Esophagus mucosa (tissue), 1 donor: Measurements from ENCODE around the gene TENT4A. TPM values are rescaled to one million over a fixed set of nuclear protein-coding genes. Genes with fewer than 3 reads are reported as not detected.

Experiments
- ATAC-seq: fragments of 200-7000 bp; cut with Tn5 transposase; one replicate; pipeline ENCODE4 v1.9.1; 2020
- total RNA-seq: library from RNA; stranded (reverse); gene quantifications from one replicate; pipeline ENCODE4 v1.2.4, GENCODE V29; 2023
- donor health status: DM: yes; HTN: yes; CAD: no.

TENT4A gene
- total RNA-seq, 1 donor from 2014 or later: 13.0 TPM

DNA sequence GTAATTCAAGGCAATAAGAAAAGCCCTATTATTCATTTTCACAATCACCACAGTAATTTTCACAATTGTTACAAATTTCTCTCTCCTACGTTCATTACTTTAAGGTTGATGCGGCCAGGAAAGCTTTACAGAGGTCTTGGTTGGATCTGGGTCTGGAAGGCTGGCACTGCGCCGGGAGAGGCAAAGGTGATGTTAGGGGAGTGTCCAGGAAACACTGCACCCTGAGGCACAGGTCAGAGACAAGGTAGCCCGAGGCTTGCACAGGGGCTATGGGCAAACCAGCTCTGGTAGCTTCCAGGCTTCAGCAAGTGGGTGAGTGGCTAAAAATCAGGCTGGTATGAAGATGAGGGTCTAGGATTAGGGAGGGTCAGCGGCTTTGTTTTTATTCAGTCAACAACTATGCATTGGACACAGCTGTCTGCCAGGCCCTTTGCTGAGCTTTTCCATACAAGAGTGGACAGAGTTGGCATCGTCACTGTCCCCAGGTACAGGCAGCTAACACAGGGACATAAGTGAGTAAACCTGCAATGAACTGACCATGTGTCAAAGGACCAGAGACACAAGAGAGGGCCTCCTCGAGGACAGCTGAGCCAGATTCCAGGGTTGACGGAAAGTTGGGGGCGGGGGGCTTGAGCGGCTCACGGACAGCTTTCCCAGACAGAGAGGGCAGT lies 12.4 kb upstream of the TENT4A start:
- no peak for ATAC-seq

DNA sequence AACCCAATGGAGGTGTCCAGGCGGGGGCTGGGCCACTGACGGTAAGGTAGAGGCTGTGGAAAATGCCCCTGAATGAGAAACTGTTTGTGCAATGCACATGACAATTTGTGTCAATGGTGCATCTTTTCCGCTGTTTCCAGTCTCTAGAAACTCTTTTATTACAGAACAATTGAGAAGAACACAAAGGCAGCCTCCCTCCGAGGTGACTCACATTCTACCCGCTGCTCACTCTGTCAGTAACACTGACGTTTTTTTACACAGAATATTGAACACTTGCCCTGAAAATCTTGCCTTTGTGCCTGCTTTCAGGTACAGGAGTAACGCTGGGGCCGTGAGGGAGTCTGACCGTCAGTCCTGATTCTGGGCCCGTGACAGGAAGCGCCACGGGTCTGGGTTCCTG lies 11.7 kb upstream of the TENT4A start:
- no peak for ATAC-seq

- ATAC-seq: no peak
Measured at GRCh38 chr5:6702633-6703032, 10.6 kb upstream of the TENT4A start.

GRCh38 chr5:6703806-6704205 lies 9.4 kb upstream of the TENT4A start:
- no peak for ATAC-seq

DNA sequence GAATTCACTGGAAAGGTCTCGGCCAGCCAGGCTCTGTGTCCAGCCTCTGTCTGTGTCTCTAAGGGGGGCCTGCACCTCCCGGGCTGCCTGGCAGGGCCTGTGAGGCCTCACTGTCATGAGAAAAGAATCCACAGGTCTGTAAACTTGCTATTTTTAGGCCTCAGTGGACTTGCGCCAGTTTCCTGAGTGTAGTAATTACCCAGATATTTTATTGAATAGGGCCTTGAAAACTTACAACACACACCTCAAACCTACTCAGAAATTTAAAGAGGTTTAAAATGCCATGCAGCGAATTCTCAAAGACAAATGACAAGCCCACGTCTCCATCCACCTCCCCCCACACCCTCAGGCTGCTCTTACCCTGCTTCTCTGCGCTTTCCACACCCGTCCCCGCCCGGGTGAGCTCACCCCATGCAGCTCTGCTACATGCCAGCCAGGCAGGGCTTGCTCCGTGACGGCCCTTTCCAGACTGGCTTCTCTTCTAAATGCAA lies 8.8 kb upstream of the TENT4A start:
- ATAC-seq: peak; percentile 94

DNA sequence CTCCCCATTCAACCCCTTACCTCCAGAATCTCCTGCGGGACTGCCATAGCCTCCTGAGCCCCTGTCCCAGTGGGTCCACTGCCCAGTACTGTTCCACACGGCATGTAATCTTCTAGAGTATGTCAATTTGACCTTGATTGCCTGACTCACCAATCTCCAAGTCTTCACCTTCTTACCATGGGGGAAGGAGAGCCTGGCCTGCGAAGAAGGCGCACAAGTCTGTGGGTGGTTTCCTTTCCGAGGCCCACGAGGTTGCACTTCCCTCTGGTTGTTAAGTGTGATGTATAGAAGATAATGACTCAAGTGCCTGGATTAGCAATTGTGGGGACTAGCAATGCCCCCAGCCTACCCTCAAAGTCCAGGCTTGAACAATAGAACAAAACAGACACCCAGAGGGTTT lies 8.1 kb upstream of the TENT4A start:
- ATAC-seq: no peak

GRCh38 chr5:6705959-6706358 lies 7.3 kb upstream of the TENT4A start:
- ATAC-seq: no peak

DNA sequence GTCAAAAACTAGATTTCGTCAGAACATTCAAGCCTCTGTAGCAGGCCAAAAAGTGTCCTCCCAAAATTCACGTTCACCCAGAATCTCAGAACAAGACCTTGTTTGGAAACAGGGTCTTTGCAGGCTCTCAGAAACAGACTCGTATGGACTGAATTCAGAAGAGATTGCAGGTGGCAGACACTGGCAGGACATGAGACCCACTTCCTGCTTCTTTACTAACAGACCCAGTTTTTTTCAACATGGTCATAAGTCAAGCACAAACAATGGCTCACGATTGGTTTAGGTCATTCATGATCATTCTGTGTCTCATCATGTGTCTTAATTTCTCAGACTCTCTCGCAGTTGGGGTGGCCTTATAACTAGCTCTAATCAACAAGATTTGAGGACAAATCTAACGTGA lies 5.4 kb upstream of the TENT4A start:
- ATAC-seq: no peak

GRCh38 chr5:6708814-6709213 lies 4.4 kb upstream of the TENT4A start:
- no peak for ATAC-seq

DNA sequence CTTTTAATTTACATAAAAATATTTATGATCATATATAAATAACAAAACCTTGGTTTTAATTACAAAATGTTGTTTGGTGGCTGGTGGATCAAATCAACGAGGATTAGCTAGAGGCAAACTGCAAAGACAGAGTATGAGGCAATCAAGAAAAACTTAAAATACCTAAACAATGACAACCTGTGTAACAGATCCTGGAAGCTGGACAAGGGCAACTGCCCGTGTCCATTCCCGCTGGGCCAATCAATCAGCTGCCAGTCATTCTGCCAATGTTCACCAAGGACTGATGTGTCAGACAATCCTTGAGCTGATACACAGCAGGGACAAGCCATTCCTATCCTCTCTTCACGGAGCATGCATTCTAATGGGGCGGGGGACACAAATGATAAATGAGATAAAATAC lies 3.2 kb upstream of the TENT4A start:
- no peak for ATAC-seq

DNA sequence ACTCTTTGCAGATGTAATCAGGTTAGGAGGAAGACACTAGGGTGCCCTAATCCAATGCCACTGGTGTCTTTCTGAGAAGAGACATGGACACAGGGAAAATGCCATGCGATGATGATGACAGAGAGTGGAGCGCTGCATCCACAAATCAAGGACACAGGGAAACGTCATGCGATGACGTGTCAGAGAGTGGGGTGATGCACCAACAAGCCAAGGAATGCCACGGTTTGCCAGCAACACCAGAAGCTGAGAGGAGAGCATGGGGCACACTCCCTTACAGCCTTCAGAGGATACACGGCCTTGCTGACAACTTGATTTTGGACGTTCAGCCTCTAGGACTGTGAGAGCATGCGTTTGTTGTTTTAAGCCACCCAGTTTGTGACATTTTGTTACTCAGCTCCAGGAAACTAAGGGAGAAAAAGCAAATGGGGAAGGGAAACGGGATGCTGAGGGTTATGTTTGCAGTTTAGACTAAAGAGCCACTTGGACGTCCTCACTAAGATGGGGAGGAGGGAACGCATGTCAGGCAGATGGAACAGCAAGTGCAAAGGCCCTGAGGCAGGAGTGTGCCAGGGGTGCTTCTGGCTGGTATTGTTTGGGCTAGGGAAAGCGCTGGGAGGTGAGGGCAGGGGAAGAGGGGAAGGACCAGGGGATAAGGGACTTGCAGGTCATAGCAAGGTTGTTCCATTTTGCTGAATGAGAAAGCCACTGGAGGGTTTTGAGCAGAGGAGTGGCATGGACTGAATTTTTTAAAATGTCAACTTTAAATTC lies 2.5 kb upstream of the TENT4A start:
- no peak for ATAC-seq

DNA sequence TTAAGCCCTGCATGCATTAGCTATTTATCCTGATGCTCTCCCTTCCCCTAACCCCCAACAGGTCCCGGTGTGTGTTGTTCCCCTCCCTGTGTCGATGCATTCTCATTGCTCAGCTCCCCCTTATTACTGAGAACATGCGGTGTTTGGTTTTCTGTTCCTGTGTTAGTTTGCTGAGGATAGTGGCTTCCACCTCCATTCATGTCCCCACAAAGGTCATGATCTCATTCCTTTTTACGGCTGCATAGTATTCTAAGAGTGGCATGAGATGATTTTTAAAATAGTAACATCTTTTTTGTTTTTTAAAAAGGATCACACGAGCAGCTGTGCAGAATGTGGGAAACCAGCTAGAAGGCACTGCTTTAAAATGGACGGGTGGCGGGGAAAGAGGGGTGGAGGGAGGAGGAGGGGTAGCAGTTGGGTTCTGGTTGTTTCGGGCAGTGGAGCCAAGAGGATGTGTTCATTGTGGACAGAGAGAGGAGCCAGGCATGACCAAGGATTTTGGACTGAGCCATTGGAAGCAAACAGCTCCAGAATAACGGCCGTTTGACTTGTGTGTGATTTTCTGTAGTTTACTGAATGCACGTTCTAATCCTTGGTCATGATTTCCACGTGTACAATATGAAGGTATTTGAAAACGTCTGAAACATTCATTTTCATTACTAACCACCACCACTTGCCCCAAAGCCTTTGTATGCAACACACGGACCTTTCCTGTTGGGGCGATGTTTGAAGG lies 1.7 kb upstream of the TENT4A start:
- no peak for ATAC-seq

DNA sequence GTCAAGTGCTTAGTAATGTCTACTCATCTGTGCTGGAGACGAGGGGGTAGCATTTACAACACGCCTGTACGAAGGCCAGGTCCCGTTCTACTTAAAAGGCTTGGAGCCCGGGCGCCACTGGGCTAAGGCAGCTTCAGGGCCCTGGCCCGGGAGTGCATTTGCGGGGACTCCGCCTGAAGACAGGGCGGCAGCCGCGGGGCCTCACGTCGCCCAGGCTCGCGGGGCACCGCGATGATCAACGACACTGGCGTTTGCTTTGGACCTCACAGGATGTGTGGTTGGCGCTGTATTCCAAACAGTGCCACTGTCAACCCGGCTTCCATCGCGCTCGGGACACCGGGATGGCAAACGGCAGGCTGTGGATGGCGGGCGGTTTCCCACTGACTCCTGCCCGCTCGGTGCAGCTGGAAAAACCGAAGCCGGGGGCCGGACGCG lies 1.1 kb upstream of the TENT4A start:
- peak; percentile 12 for ATAC-seq

DNA sequence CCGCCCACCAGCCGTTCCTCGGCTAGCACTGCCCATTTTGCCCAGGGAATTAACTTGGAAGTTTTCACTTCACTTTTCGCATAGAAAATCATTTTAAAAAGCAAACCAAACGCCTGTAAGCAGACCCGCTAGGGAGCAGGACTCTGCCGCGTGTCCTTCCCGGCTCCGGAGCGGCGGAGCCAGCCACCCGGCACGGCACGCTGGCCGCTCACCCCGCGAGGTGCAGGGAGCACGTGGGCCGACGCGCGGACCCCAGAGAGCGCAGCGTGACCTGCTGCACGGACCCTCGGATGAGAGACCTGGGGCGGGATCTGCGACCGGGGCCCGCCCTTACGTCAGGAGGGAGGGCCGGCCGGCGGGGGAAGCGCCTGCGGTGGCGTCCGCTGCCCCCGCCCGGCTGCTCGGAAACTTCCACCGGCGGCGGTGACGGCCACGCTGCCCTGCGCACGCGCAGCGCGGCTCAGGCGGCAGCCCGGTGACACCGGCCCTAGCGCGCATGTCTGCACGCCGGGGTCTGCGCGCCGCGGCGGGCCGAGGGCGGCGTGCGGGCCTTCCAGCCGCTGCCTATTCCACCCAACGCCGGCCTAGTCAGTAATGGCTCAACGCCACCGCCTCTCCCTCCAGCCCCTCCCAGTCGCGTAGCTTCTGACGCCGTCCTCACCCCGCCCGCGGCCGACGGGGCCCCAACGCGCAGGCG lies 507 bp upstream of the TENT4A start:
- peak; percentile 96 for ATAC-seq

DNA sequence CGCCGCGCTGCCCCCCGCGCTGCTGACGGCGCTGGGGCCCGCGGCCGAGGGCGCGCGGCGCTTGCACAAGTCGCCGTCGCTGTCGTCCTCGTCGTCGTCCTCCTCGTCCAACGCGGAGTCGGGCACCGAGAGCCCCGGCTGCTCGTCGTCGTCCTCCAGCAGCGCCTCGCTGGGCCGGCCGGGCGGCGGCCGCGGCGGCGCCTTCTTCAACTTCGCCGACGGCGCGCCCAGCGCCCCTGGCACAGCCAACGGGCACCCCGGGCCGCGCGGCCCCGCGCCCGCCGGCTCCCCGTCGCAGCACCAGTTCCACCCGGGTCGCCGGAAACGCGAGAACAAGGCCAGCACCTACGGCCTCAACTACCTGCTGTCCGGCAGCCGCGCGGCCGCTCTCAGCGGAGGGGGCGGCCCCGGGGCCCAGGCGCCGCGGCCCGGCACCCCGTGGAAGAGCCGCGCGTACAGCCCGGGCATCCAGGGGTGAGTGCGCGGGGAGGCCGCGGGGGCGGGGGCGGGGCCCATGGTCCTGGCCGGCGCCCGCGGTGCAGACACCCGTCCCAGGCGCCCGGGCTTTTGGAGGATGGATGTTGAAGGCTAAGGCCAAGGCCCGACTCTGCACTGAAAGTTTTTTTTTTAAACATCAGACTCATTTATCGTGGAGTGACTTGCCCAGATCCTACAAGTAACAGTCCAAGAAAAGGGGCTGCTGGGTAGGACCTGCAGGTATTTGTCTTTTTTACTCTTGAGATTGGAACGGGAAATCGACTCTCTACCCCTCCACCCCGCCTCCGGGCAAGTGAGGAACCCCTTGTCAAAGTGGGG lies 1.2 kb downstream of the TENT4A start:
- ATAC-seq: no peak

DNA sequence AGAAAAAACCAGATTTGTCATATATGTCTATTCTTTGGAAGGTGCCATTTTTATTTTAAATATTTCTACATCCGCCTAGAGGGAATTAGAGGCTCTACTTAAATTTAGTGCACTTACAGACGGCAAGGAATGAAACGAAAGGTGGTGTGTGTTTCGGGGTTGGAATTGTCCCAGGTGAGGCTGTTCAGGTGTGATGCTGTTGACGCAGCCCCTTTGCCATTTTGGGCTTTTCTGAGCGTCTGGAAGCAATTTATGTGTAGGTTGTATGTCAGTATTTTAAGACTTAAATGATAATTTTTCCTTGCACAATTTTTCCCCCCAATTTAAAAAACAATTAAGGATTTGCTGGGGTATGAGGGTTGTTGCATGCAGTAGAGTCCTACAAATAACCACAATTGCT lies 2.0 kb downstream of the TENT4A start:
- no peak for ATAC-seq

DNA sequence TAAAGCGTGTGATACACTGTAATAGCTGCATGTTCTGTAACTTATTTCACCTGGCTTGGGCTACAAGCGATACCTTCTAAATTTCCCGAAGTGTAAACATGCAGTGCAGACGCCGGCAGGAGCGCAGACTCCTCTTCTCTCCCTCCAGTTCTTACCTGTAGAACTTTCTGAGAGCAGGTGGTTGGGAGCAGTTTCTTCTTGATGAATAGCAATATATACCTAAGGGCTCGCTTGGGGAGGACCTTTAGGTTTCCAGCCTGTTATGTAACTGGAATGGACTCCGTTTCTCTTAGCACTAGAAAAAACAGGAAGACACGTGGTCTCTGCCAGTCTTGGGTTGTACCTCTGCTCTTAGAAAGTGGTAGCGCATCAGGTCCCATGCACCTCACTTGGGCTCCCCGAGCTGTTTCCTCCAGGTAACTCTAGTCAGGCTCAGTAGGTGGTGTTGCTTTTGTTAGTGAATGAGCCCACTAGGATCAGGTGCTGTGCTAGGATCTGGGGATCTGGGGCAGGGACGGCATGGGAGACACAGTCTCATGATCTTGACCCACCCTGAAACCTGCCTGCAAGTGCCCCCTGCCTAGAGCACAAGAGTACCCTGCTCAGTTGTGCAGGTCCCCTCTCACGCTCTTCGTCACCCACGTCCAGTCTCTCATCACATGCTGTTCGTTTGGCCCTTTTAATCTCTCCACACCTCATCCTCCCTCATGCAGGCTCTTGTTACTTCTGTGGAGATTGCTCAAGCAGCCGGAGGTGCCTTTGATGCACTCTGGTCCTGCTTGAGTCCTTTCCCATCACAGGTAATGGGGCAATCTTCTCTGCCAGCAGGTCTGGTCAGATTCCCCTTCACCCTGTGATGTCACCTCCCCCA lies 2.8 kb downstream of the TENT4A start:
- no peak for ATAC-seq

DNA sequence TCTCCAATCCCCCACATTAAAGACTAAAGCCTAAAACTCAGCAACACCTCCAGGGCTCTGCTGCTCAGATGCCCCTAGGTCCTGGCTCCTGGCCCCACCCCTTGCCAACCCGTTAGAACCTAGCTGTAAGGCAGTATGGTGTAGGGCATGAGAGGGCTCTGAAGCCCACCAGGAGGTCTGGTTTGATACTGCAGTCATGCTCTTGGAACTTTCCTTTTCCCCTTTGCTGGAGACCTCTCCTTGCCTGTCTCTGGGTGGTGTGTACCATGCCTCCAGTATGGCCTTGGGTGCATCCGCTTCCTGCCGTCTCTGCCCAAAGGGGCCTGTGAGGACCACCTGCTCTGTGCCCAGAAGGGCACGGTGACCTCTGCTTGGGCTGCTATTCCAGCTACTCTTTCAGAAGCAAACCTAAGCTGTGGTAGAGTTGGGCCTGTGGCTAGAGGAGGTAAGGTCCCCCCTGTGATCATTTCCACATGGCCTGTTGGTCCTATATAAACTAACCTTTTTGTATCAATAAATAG lies 3.5 kb downstream of the TENT4A start:
- ATAC-seq: no peak

DNA sequence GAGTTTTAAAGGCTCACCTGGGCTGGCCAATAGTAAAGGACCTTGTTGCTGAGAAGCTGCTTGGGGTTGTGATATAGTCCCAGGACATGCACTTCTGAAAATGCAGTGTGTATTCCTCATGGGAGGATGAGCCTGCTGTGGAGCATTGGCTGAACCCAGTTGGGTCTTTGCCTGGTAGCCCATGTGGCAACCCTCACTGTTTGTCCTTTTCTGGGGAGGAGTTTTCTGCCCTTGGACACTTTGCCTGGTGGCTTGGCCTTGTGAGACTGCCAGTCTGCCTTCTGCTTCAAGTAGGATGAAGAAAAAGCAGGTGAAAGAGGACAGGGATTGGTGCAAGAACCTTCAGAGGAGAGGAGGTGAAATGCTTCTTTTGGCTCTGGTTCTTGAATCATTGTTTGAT lies 4.0 kb downstream of the TENT4A start:
- no peak for ATAC-seq

- no peak for ATAC-seq
Measured at GRCh38 chr5:6717687-6718086, 4.5 kb downstream of the TENT4A start.
